Urinary bladder (tissue), 4 donors: ENCODE measurements around the gene RGS17. TPM values are rescaled to one million over a fixed set of nuclear protein-coding genes. Genes with fewer than 3 reads are reported as not detected.

ENCODE experiments used
- DNase-seq: peaks from one replicate; pipeline ENCODE4 v3.0.0-alpha.2; 2015; ENCODE audit errors: extremely low spot score
- H3K27ac ChIP-seq: one replicate; pipeline ENCODE4 v1.5.1; 2013; ENCODE audit warnings: low read depth, mild to moderate bottlenecking, moderate library complexity
- H3K36me3 ChIP-seq: one replicate; pipeline ENCODE4 v1.6.1; 2013; ENCODE audit warnings: mild to moderate bottlenecking, moderate library complexity; ENCODE audit not compliant: insufficient read depth
- H3K4me1 ChIP-seq: one replicate; pipeline ENCODE4 v1.6.1; 2013; ENCODE audit warnings: mild to moderate bottlenecking, moderate library complexity; ENCODE audit not compliant: insufficient read depth
- H3K4me3 ChIP-seq: one replicate; pipeline ENCODE4 v1.5.1; 2013; ENCODE audit warnings: low read depth, low read length
- WGBS: extraction: QIAGEN DNeasy Blood & Tissue Kit; methylation state at CpG from one replicate; pipeline ENCODE4 v1.1.7; 2013; 5-methylcytosine and 5-hydroxymethylcytosine counted together
- polyA plus RNA-seq: library from polyadenylated mRNA; stranded (reverse); fragments of 200-250 nt; gene quantifications from one replicate; pipeline ENCODE4 v1.2.3, GENCODE V29; 2013
- total RNA-seq: library from RNA; depleted of rRNA; stranded (reverse); fragments of >200 nt; gene quantifications from one replicate; pipeline ENCODE4 v1.2.3, GENCODE V29; 2014
- donor health status: healthy with polysubstance abuse.
- donor health status: healthy.

RGS17 gene
- total and polyA plus RNA-seq, 2 donors: 0.68 to 6.6 TPM

- 42% methylated on average over 4 of the region's 4 CpGs for WGBS
- H3K4me1 ChIP-seq: no peaks in the 10 kb centered on the region
- no peak for DNase-seq
- H3K4me3 ChIP-seq: no peak overlapping the region
- no peak overlapping the region for H3K27ac ChIP-seq
- no peaks in the 10 kb centered on the region for H3K36me3 ChIP-seq
Observed at GRCh38 chr6:153058909-153059308, 72.2 kb downstream of the RGS17 start.

DNA sequence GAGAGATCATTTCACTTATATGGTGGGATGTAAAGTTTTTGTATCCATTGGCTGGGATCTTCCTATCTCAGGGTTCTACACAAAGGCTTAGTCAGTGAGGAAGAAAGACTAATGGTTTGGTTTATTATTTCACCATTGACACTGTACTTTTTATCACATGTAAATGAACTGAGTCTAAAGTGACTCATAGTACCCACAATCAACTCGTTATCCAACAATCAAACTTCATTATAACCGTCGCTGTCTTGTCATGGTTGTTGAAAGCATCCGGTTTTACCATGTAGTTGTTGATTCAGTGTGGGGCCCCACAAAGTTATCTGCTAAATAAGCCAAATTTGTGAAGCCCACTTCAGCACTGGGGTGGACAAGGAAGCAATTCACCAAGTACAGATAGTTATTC lies 72.8 kb downstream of the RGS17 start:
- Histone ChIP-seq H3K27ac (no peak overlapping the region), H3K36me3 (no peaks in the 10 kb centered on the region), H3K4me3 (no peak overlapping the region), H3K4me1 (no peaks in the 10 kb centered on the region)
- DNase-seq: no peak
- 66% methylated on average over 4 of the region's 4 CpGs for WGBS

- no peak for DNase-seq
- Histone ChIP-seq H3K4me1 (no peaks in the 10 kb centered on the region), H3K4me3 (no peak overlapping the region), H3K27ac (no peak overlapping the region), H3K36me3 (no peaks in the 10 kb centered on the region)
- 79% methylated on average over 2 of the region's 2 CpGs for WGBS
Observed at GRCh38 chr6:153056308-153056707, 74.8 kb downstream of the RGS17 start.

GRCh38 chr6:153051801-153052200 lies 79.3 kb downstream of the RGS17 start:
- Histone ChIP-seq H3K4me3 (no peak overlapping the region), H3K27ac (no peak overlapping the region), H3K36me3 (no peaks in the 10 kb centered on the region), H3K4me1 (no peaks in the 10 kb centered on the region)
- no peak for DNase-seq

DNA sequence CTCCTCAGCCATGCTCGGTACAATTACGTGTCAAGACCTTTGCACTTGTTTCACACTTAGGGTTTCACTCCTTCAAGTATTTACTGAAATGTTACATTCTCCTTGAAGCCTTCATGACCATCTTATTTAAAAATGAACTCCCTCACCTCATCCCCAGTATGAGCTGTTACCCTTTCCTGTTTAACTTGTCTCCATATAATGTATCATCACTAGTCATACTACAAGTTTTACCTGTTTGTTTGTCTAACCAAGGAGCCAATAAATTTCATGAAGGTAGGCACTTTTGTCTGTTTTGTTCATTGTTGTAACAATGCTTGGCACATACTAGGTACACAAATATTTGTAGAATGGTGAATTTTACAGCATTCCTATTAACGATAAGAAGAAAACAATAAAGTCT lies 82.5 kb downstream of the RGS17 start:
- DNase-seq: no peak
- H3K4me1 ChIP-seq: no peaks in the 10 kb centered on the region
- H3K36me3 ChIP-seq: no peaks in the 10 kb centered on the region
- no peak overlapping the region for H3K4me3 ChIP-seq
- H3K27ac ChIP-seq: no peak overlapping the region
- WGBS: 92% methylated on average over 3 of the region's 3 CpGs

DNA sequence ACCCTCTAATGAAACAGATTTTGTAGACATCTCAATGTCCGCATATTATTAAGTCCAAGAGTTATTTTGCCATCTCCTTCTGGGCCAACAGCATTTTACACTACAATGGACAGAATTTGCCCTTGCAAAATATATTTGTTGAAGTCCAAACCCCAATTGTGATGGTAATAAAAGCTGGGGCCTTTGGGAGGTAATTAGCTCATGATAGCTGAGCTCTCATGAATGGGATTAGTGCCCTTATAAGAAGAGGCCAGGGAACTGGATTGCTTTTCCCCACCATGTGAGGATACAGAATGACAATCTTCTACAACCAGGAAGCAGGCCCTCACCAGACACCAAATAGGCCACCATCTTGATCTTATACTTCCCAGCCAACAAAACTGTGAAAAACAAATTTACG lies 83.7 kb downstream of the RGS17 start:
- Histone ChIP-seq H3K4me3 (no peak overlapping the region), H3K36me3 (no peaks in the 10 kb centered on the region), H3K27ac (no peak overlapping the region), H3K4me1 (no peaks in the 10 kb centered on the region)
- DNase-seq: no peak
- 80% methylated on average over 2 of the region's 2 CpGs for WGBS

DNA sequence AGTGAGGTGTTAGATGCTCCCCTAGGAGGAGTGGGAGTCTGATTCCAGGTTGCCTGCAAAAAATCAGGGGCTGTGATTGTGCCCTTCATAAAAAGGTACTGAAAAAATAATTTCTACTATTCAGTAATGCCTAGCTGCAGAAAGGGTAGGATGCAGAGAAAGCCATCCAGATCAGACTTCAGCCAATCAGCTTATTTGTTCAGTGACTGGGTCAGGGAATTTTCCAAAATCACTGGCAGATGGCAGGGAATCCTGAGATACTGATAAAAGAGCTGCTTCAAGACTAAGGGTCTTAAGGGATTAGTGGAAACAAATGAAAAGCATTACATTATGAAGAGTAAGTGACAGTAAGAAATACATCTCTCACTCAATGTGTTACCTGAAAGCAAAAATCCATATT lies 85.8 kb downstream of the RGS17 start:
- DNase-seq: no peak
- H3K27ac ChIP-seq: no peak overlapping the region
- no peak overlapping the region for H3K4me3 ChIP-seq
- H3K4me1 ChIP-seq: no peaks in the 10 kb centered on the region
- no peaks in the 10 kb centered on the region for H3K36me3 ChIP-seq

DNA sequence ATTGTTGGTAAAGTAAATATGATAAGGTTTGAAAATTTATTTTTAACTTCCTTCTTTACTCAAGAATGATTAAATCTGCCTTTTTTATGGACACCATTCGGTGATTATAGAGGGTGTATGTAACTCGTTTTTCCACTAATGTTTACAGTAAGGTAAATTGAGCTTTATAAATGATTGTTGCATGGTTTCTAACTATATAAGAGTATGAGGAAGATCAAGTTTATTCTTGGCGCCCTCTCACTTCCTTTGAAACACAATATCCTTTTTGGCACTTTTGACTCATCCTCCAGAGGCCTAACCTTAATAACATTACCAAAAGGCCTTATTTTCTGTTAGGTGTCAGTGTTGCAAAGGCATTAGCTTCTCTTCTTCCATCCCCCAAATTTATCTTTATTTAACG lies 86.8 kb downstream of the RGS17 start:
- H3K4me3 ChIP-seq: no peak overlapping the region
- H3K4me1 ChIP-seq: no peaks in the 10 kb centered on the region
- 65% methylated on average over 4 of the region's 4 CpGs for WGBS
- no peaks in the 10 kb centered on the region for H3K36me3 ChIP-seq
- H3K27ac ChIP-seq: no peak overlapping the region
- DNase-seq: no peak

DNA sequence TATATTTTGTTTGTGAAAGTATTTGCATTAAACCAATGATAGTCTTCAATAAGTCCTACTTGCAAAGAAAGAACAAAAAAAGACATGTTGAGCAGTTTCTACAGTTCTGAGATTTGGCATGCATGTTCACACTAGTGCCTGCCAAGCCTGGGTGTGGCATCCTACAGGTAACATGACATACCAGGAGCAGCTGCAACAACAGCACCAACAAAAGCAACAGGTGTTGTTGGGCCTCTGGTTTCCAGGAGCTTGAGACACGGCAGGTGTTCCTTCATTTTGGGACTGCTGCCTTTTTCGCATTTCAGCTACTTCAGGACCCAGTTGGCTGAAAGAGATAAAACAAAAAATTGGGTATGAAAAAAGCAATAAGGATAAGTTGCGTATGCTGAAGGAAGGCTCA lies 87.4 kb downstream of the RGS17 start:
- WGBS: 89% methylated on average over 3 of the region's 3 CpGs
- no peak for DNase-seq
- Histone ChIP-seq H3K4me3 (no peak overlapping the region), H3K27ac (no peak overlapping the region), H3K36me3 (no peaks in the 10 kb centered on the region), H3K4me1 (no peaks in the 10 kb centered on the region)

- Histone ChIP-seq H3K4me3 (no peak overlapping the region), H3K27ac (no peak overlapping the region), H3K36me3 (no peaks in the 10 kb centered on the region), H3K4me1 (no peaks in the 10 kb centered on the region)
- DNase-seq: no peak
- 76% methylated on average over 4 of the region's 4 CpGs for WGBS
Observed at GRCh38 chr6:153038378-153039057, 92.6 kb downstream of the RGS17 start.

- Histone ChIP-seq H3K4me1 (no peaks in the 10 kb centered on the region), H3K36me3 (no peaks in the 10 kb centered on the region), H3K27ac (no peak overlapping the region), H3K4me3 (no peak overlapping the region)
- 96% methylated on average over 9 of the region's 9 CpGs for WGBS
- DNase-seq: no peak
Observed at GRCh38 chr6:153034139-153034538, 96.9 kb downstream of the RGS17 start.

GRCh38 chr6:153032255-153032882 lies 98.7 kb downstream of the RGS17 start:
- Histone ChIP-seq H3K27ac (no peak overlapping the region), H3K36me3 (no peaks in the 10 kb centered on the region), H3K4me3 (no peak overlapping the region), H3K4me1 (no peaks in the 10 kb centered on the region)
- 66% methylated on average over 9 of the region's 9 CpGs for WGBS
- no peak for DNase-seq

DNA sequence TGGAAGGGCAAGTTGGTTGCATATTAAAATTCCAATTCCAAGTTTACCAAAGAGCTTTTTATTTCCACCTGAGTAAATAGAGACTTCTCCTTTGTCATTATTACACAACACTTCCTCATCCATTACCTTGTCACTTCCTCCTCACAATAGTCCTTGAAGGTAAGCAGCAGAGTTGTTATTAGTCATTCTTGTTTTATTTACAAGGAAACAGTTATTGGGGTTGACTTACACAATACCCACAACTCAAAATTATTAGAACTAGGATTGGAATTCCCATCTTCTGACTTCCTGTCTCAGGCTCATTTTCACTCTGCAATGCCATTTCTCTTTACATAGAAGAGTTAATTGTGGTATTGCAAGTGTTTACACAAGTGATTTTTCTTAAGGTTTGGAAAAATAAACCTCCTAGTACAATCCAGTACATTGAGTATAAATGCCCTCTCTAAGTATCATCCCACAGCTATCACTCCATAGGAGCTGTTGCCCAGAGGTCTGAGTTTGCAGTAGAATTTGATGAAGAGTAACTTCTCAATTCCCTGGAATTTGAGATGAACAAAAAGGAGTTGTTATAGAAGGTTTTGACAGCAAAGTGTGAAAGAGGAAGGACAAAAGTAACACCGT lies 99.6 kb downstream of the RGS17 start:
- H3K36me3 ChIP-seq: no peaks in the 10 kb centered on the region
- H3K27ac ChIP-seq: no peak overlapping the region
- WGBS: 55% methylated on average over 1 of the region's 1 CpG
- DNase-seq: no peak
- no peaks in the 10 kb centered on the region for H3K4me1 ChIP-seq
- H3K4me3 ChIP-seq: no peak overlapping the region

DNA sequence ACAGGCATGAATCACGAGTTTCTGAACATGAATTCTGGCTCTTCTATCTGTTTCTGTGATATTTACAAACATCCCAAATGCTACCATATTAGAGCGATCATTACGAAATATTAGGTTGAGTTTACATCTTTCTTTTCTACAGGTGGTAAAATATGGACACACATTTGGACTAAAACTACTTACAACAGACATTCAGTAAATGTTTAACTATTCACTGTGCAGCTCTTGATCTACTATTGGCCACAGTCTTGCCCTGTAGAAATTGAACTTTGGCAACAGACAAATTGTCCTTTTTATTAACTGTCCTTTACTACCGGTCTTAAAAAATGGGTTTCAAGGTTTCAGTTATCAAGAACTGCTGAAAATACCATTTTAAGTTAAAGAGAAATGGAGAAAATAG lies 102.1 kb downstream of the RGS17 start:
- H3K27ac ChIP-seq: no peak overlapping the region

More for the DNA sequence above, 102.1 kb downstream of the RGS17 start:
- no peaks in the 10 kb centered on the region for H3K36me3 ChIP-seq
- 63% methylated on average over 4 of the region's 4 CpGs for WGBS
- H3K4me1 ChIP-seq: no peaks in the 10 kb centered on the region
- H3K4me3 ChIP-seq: no peak overlapping the region
- DNase-seq: no peak
